Sigmoid colon (tissue), 7 donors: ENCODE data around the gene BRD3. TPM values are rescaled to one million over a fixed set of nuclear protein-coding genes. Genes with fewer than 3 reads are reported as not detected.

Experiments used
- DNase-seq: peaks from one replicate; pipeline ENCODE4 v3.0.0-alpha.2; 2019
- H3K27ac ChIP-seq, 4 donors: fragments of 200-600 bp; sonication (generic); one replicate each; pipeline ENCODE4 v1.5.1; 2016 to 2019; ENCODE audit warnings: mild to moderate bottlenecking in 1 of 4
- H3K27me3 ChIP-seq, 3 donors: fragments of 200-600 bp; sonication (generic); one replicate each; pipeline ENCODE4 v1.5.1; 2019; ENCODE audit warnings: mild to moderate bottlenecking in 1 of 3
- H3K36me3 ChIP-seq, 4 donors: fragments of 200-600 bp; sonication (generic); one replicate each; pipeline ENCODE4 v1.5.1; 2016 to 2019
- H3K4me1 ChIP-seq, 4 donors: fragments of 200-600 bp; sonication (generic); one replicate each; pipeline ENCODE4 v1.5.1; 2017 to 2019
- H3K4me3 ChIP-seq, 4 donors: fragments of 200-600 bp; sonication (generic); one replicate each; pipeline ENCODE4 v1.5.1; 2017 to 2019; ENCODE audit warnings: mild to moderate bottlenecking in 2 of 4, moderate library complexity in 1 of 4
- H3K9me3 ChIP-seq, 4 donors: fragments of 200-600 bp in 3 of 4; sonication (generic) in 3 of 4; one replicate each; pipeline versions ENCODE4 v1.5.1 to v1.6.1; 2013 to 2019
- CTCF ChIP-seq, 4 experiments: fragments of 450-650 bp in 3 of 4; fragments of 200-600 bp in 1 of 4; IDR thresholded peaks; one replicate each; pipeline ENCODE4 v1.5.1; 2016 to 2019; ENCODE audit warnings: antibody characterized with exemption in 4 of 4, mild to moderate bottlenecking in 3 of 4, moderate library complexity in 2 of 4
- EP300 ChIP-seq, 4 donors: sonication (generic); formaldehyde crosslinking; IDR thresholded peaks; one replicate each; pipeline ENCODE4 v1.6.1; 2017; ENCODE audit warnings: antibody characterized with exemption in 4 of 4
- POLR2A ChIP-seq, 2 donors: fragments of 450-650 bp; IDR thresholded peaks; one replicate each; pipeline ENCODE4 v1.6.1; 2016; ENCODE audit warnings: antibody characterized with exemption in 2 of 2, mild to moderate bottlenecking in 2 of 2, moderate library complexity in 2 of 2
- POLR2AphosphoS5 ChIP-seq, 4 donors: sonication (generic); formaldehyde crosslinking; IDR thresholded peaks; one replicate each; pipeline ENCODE4 v1.6.1; 2017; ENCODE audit warnings: antibody characterized with exemption in 4 of 4
- WGBS, 2 donors: extraction: QIAGEN DNeasy Blood & Tissue Kit; methylation state at CpG; one replicate each; pipeline ENCODE4 v1.1.7; 2013; 5-methylcytosine and 5-hydroxymethylcytosine counted together
- intact Hi-C: fragments of 100-400 bp; cut with DNase I; formaldehyde crosslinking; loops from one replicate; pipeline ENCODE4 v1.15.1; 2023
- polyA plus RNA-seq, 3 donors: library from polyadenylated mRNA; stranded (reverse); fragments of 200-250 nt; gene quantifications; one replicate each; pipeline ENCODE4 v1.2.3, GENCODE V29; 2013
- total RNA-seq, 4 donors: library from RNA; depleted of rRNA; stranded (reverse); fragments of >200 nt; gene quantifications; one replicate each; pipeline ENCODE4 v1.1.0, GENCODE V29; 2016
- donor health status: healthy with polysubstance abuse.
- donor health status: Bipolar disorder and iron deficiency.
- donor health status: healthy.

BRD3 gene
- total and polyA plus RNA-seq, 7 donors = 4.4 to 34.5 (median 21.8) TPM

DNA sequence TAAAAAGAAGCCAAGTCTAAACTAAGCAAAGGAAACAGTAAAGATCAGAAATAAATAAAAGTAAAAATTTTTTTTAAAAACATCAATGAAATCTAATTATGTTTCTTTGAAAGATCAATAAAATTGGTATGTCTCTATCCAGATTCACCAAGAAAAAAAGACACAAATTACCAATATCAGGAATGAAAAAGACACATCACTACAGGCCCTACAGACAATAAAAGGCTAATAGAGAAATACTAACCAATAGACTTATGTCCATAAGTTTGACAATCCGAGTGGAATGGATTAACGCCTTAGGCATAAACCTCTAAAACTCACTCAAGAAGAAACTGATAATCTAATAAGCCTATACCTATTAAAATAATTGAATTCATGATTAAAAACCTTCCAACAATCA is 30.2 kb downstream of the BRD3 start:
- Histone ChIP-seq H3K4me1 (peaks cover 0 to 8% (median 7%) of the 10 kb centered on the region in 4 donors), H3K27ac (no peak overlapping the region), H3K36me3 (peaks cover 36 to 99% (median 72%) of the 10 kb centered on the region in 4 donors)

GRCh38 chr9:134036130-134036529 is 31.7 kb downstream of the BRD3 start:
- 94% methylated on average over 16 of the region's 16 CpGs for WGBS, 2 donors
- TF ChIP-seq POLR2AphosphoS5 (IDR thresholded peaks at IDR 0.05) (no peak), EP300 (IDR thresholded peaks at IDR 0.05) (no peak), POLR2A (IDR thresholded peaks at IDR 0.05) (no peak), CTCF (IDR thresholded peaks at IDR 0.05) (no peak)
- DNase-seq = peak; percentile 52
- no peaks in the 10 kb centered on the region for H3K27me3 ChIP-seq
- intact Hi-C loops = no loop called here
- no peak overlapping the region for H3K27ac ChIP-seq
- H3K36me3 ChIP-seq = peaks cover 32 to 98% (median 69%) of the 10 kb centered on the region in 4 donors
- peaks cover 0 to 7% (median 2%) of the 10 kb centered on the region in 4 donors for H3K9me3 ChIP-seq
- no peak overlapping the region for H3K4me3 ChIP-seq
- H3K4me1 ChIP-seq = peaks cover 0 to 5% (median 4%) of the 10 kb centered on the region in 4 donors

More for the DNA sequence above, 30.2 kb downstream of the BRD3 start:
- no peak for TF ChIP-seq POLR2AphosphoS5 (IDR thresholded peaks at IDR 0.05)
- no peak for TF ChIP-seq POLR2A (IDR thresholded peaks at IDR 0.05)
- TF ChIP-seq CTCF (IDR thresholded peaks at IDR 0.05) = no peak
- no peak for TF ChIP-seq EP300 (IDR thresholded peaks at IDR 0.05)
- intact Hi-C loops = no loop called here
- Histone ChIP-seq H3K27me3 (no peaks in the 10 kb centered on the region), H3K4me3 (no peak overlapping the region), H3K9me3 (peaks cover 0 to 7% (median 2%) of the 10 kb centered on the region in 4 donors)
- DNase-seq = no peak
- WGBS, 2 donors = 98 to 99% methylated on average over 2 of the region's 2 CpGs

DNA sequence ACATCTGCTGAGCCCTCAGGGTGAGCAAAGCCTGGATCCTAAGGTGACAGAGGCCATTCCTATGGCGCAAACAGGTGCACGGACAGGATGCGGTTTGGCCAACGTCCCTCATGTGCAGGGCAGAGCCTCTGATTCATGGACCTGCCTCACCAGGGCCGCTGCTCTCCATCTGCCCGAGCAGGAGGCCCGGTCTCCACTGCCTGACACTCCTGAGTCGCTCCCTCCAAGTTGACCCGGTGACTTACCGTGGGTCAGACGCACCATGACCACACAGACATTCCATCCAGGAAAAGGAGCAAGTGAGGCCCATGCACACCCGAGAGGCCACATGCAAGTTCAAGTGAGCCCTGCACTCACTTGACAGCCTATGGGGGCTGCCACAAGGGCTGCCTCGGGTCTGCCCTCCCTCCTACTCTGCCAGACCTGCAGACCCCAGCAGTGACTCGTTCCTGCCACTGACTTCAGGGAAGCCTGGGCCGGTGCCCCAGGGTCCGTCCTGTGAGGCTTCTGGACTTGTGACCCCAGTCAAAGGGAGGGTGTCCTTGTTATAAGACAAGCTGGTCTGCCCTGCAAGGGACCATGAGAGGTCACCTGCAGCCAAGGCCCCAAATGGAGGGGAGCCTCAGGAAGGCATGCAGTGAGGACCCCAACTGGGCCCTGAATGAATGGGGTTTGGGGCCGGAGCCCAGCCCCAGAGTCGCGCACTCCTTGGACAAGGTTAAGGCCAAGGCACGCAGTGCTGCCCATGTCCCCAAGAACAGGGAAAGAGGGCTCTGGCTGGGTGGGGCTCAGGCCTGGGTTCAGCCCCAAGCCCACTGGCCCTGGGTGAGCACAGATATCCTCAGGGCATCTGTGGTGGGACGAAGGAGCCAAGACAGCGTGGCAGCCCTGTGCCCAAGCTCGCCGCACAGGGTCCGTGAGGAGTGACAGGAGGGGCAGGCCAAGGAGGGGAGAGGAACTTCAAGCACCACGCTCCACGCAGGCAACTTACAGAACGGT is 32.5 kb downstream of the BRD3 start:
- H3K4me1 ChIP-seq = no peaks in the 10 kb centered on the region
- TF ChIP-seq POLR2AphosphoS5 (IDR thresholded peaks at IDR 0.05) = no peak
- TF ChIP-seq POLR2A (IDR thresholded peaks at IDR 0.05) = no peak
- no peak for TF ChIP-seq CTCF (IDR thresholded peaks at IDR 0.05)
- TF ChIP-seq EP300 (IDR thresholded peaks at IDR 0.05) = no peak
- intact Hi-C loops = no loop called here
- H3K9me3 ChIP-seq = peaks cover 0 to 7% (median 2%) of the 10 kb centered on the region in 4 donors
- H3K4me3 ChIP-seq = no peak overlapping the region
- H3K27me3 ChIP-seq = no peaks in the 10 kb centered on the region
- WGBS, 2 donors = 93 to 97% methylated on average over 28 of the region's 28 CpGs
- H3K36me3 ChIP-seq = peaks cover 32 to 98% (median 65%) of the 10 kb centered on the region in 4 donors
- DNase-seq = peak; percentile 53
- H3K27ac ChIP-seq = no peak overlapping the region

DNA sequence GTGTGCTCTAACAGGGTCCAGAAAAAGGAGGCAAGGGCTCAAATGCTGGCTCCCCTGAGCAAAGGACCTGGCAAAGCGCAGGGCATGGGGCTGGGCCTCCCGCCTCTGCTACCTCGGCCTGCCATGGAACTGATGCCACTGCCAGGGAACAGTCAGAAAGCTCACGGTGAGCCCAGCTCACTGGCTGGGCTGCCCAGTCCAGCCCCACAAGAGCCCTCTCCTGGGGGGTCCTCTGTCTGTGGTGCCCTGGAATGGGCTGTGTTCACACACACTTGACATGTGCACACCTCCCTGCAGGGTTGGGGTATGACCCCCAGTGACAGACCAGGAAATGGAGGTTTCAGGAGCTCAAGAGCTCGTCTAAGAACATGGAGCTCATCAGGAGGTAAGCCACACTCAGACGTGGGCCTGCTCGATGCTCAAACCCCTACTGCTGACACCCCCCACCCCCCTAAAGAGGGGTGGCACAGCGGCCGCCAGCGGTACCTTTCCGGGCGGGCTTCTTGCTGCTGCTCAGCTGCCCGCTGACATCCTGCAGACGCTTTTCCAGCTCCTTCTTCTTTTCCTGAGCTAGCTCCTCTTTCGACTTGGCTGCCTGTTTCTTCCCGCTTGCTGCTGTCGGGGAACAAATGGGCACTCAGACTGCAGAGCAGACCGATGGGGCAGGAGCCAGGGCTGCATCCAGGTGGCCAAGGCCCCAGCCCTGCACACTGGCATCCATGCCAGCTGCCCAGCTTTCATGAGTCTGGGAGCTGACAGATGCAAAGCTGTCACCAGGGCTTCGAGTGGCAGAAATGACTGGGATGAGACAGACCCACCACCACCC is 33.4 kb downstream of the BRD3 start:
- Histone ChIP-seq H3K27me3 (no peaks in the 10 kb centered on the region), H3K27ac (no peak overlapping the region), H3K36me3 (peaks cover 32 to 97% (median 57%) of the 10 kb centered on the region in 4 donors), H3K9me3 (peaks cover 0 to 7% (median 2%) of the 10 kb centered on the region in 4 donors), H3K4me3 (no peak overlapping the region), H3K4me1 (no peaks in the 10 kb centered on the region)
- DNase-seq = peak; percentile 33
- TF ChIP-seq POLR2A (IDR thresholded peaks at IDR 0.05) (no peak), CTCF (IDR thresholded peaks at IDR 0.05) (no peak), EP300 (IDR thresholded peaks at IDR 0.05) (no peak)
- intact Hi-C loops = no loop called here
- WGBS, 2 donors = 95% methylated on average over 19 of the region's 19 CpGs
